NCI-H2081 (cell line): Measurements from ENCODE around the gene RIMBP2.

Experiments
- DNase-seq, 2 experiments: peaks; one replicate each; lab custom pipeline; 2025; lab: John Stamatoyannopoulos, UW

The RIMBP2 gene

GRCh38 chr12:130571734-130572133 is 144.4 kb downstream of the RIMBP2 start:
- DNase-seq: no peak

- no peak for DNase-seq
Measured at GRCh38 chr12:130571089-130571488, 145.0 kb downstream of the RIMBP2 start.

- DNase-seq: no peak
Measured at GRCh38 chr12:130569521-130569920, 146.6 kb downstream of the RIMBP2 start.

- DNase-seq: no peak
Measured at GRCh38 chr12:130568501-130568900, 147.6 kb downstream of the RIMBP2 start.

GRCh38 chr12:130568041-130568440 is 148.1 kb downstream of the RIMBP2 start:
- DNase-seq: no peak

- no peak for DNase-seq
Measured at GRCh38 chr12:130566446-130567155, 149.5 kb downstream of the RIMBP2 start.

- no peak for DNase-seq
Measured at GRCh38 chr12:130565189-130565588, 150.9 kb downstream of the RIMBP2 start.

GRCh38 chr12:130563323-130563722 is 152.8 kb downstream of the RIMBP2 start:
- no peak for DNase-seq

- DNase-seq: no peak
Measured at GRCh38 chr12:130562716-130563115, 153.4 kb downstream of the RIMBP2 start.

- DNase-seq: no peak
Measured at GRCh38 chr12:130560321-130560720, 155.8 kb downstream of the RIMBP2 start.

GRCh38 chr12:130559806-130560205 is 156.3 kb downstream of the RIMBP2 start:
- no peak for DNase-seq

- peak; percentile 24 to 59 for DNase-seq
Measured at GRCh38 chr12:130557886-130558765, 158.0 kb downstream of the RIMBP2 start.

GRCh38 chr12:130557201-130557600 is 158.9 kb downstream of the RIMBP2 start:
- no peak for DNase-seq

- DNase-seq: no peak
Measured at GRCh38 chr12:130556486-130557055, 159.5 kb downstream of the RIMBP2 start.

GRCh38 chr12:130555628-130556485 is 160.2 kb downstream of the RIMBP2 start:
- peak; percentile 84 to 91 for DNase-seq

- DNase-seq: no peak
Measured at GRCh38 chr12:130555221-130555620, 160.9 kb downstream of the RIMBP2 start.

GRCh38 chr12:130552483-130552996 is 163.6 kb downstream of the RIMBP2 start:
- DNase-seq: no peak

GRCh38 chr12:130549361-130549760 is 166.7 kb downstream of the RIMBP2 start:
- DNase-seq: no peak

- no peak for DNase-seq
Measured at GRCh38 chr12:130547480-130548155, 168.5 kb downstream of the RIMBP2 start.

GRCh38 chr12:130546494-130546893 is 169.6 kb downstream of the RIMBP2 start:
- DNase-seq: no peak

GRCh38 chr12:130545475-130545874 is 170.6 kb downstream of the RIMBP2 start:
- DNase-seq: no peak
